K562 (cell line): ENCODE results near the gene YTHDF1. TPM values are rescaled to one million over a fixed set of nuclear protein-coding genes. Genes with fewer than 3 reads are reported as not detected.
A peak's percentile ranks its signal among the peaks of the same experiment; 100 is the strongest.

ENCODE experiments used
- ATAC-seq: fragments of 200-7000 bp; cut with Tn5 transposase; 3 replicates; pipeline ENCODE4 v1.9.1; 2020; ENCODE audit warnings: moderate library complexity
- BruUV-seq: library from RNA; stranded (reverse); fragments of 400-500 nt; replicated peaks from 2 replicates; lab custom pipeline; 2021; lab: Mats Ljungman, UMichigan
- CTCF ChIA-PET: fragments of 300-600 bp; formaldehyde crosslinking; extraction: SDS; loops from one replicate; lab custom pipeline; 2021; ENCODE audit warnings: low intra/inter-chr PET ratio; lab: Yijun Ruan, JAX
- POLR2A ChIA-PET: fragments of 300-600, 350-650 bp; sonication (Branson Sonifier 250); formaldehyde crosslinking; extraction: SDS; loops from one replicate; lab custom pipeline; 2021; ENCODE audit warnings: antibody characterized with exemption, inconsistent platforms; lab: Yijun Ruan, JAX
- DNase-seq, 4 experiments: peaks; one replicate each; pipeline versions ENCODE4 v3.0.0 to v3.0.0-alpha.2; 2011 to 2018; ENCODE audit warnings: low spot score in 3 of 4, mixed read lengths in 3 of 4; ENCODE audit errors: extremely low read depth in 1 of 4
- FAIRE-seq: peaks from 2 replicates; lab custom pipeline; 2011; peaks lifted over from hg19 to GRCh38; lab: Jason Lieb, UNC
- H2AFZ ChIP-seq: 2 replicates; pipeline ENCODE4 v1.6.0; 2011; ENCODE audit warnings: low read depth, low read length, control low read depth, inconsistent platforms
- H3K27ac ChIP-seq: fragments of 200-600 bp; 3 replicates; pipeline ENCODE4 v1.8.0; 2011; ENCODE audit warnings: low read depth, mild to moderate bottlenecking, control low read depth, inconsistent platforms, low read length, moderate library complexity, mixed read lengths; ENCODE audit errors: extremely low read depth
- H3K27me3 ChIP-seq, 2 experiments: fragments of 300-600 bp in 1 of 2; 2 replicates in 1 of 2; 3 replicates in 1 of 2; pipeline versions ENCODE4 v1.6.0 to v1.8.0; 2011; ENCODE audit warnings: inconsistent platforms in 2 of 2, low read length in 2 of 2, mild to moderate bottlenecking in 1 of 2, mixed read lengths in 1 of 2, moderate library complexity in 1 of 2; ENCODE audit not compliant: control insufficient read depth in 2 of 2, insufficient read depth in 2 of 2
- H3K36me3 ChIP-seq: fragments of 300-600 bp; 3 replicates; pipeline ENCODE4 v1.8.0; 2011; ENCODE audit warnings: mild to moderate bottlenecking, low read length, inconsistent platforms; ENCODE audit not compliant: control insufficient read depth, insufficient read depth
- H3K4me1 ChIP-seq, 2 experiments: fragments of 200-600 bp in 1 of 2; replicated peaks in 1 of 2; 2 replicates in 1 of 2; 3 replicates in 1 of 2; pipeline versions ENCODE4 v1.5.1 to v1.8.0; 2011; ENCODE audit warnings: inconsistent platforms in 2 of 2, low read length in 2 of 2, mild to moderate bottlenecking in 1 of 2, mixed read lengths in 1 of 2, moderate library complexity in 1 of 2; ENCODE audit not compliant: control insufficient read depth in 2 of 2, insufficient read depth in 2 of 2
- H3K4me2 ChIP-seq: 2 replicates; pipeline ENCODE4 v1.6.1; 2011; ENCODE audit warnings: low read length, control low read depth, inconsistent platforms, mixed read lengths; ENCODE audit not compliant: insufficient read depth
- H3K4me3 ChIP-seq: fragments of 200-600 bp; sonication (generic), shearing (Covaris generic); 2 replicates; pipeline ENCODE4 v1.5.1; 2016; ENCODE audit warnings: control low read depth, inconsistent platforms
- H3K79me2 ChIP-seq: fragments of 200-600 bp; 3 replicates; pipeline ENCODE4 v1.8.0; 2011; ENCODE audit warnings: low read length, inconsistent platforms; ENCODE audit not compliant: control insufficient read depth, insufficient read depth
- H3K9ac ChIP-seq, 2 experiments: 2 replicates each; pipeline versions ENCODE4 v1.6.0 to v1.6.1; 2011; ENCODE audit warnings: low read depth in 2 of 2, low read length in 2 of 2, control low read depth in 1 of 2, inconsistent platforms in 1 of 2, mild to moderate bottlenecking in 1 of 2, mixed read lengths in 1 of 2; ENCODE audit not compliant: insufficient read depth in 1 of 2
- H3K9me1 ChIP-seq: one replicate; pipeline ENCODE4 v1.6.0; 2011; ENCODE audit warnings: inconsistent platforms, mild to moderate bottlenecking, low read length, moderate library complexity; ENCODE audit not compliant: control insufficient read depth, insufficient read depth
- H3K9me3 ChIP-seq: replicated peaks from 2 replicates; pipeline ENCODE4 v1.5.1; 2011; ENCODE audit warnings: low read depth, low read length, inconsistent platforms; ENCODE audit not compliant: control insufficient read depth, insufficient read depth
- H4K20me1 ChIP-seq: replicated peaks from 2 replicates; pipeline ENCODE4 v1.6.1; 2011; ENCODE audit warnings: low read length, inconsistent platforms, mixed read lengths; ENCODE audit not compliant: control insufficient read depth, insufficient read depth
- ESRRB ChIP-seq: fragments of 250-450 bp; sonication (Bioruptor Pico); IDR thresholded peaks from 2 replicates; pipeline ENCODE4 v1.5.0; 2020; ENCODE audit warnings: mild to moderate bottlenecking, moderate library complexity, borderline replicate concordance
- NCOA2 ChIP-seq, 2 experiments: fragments of 450-650 bp; IDR thresholded peaks; 2 replicates each; pipeline ENCODE4 v1.6.1; 2018; ENCODE audit warnings: mild to moderate bottlenecking in 2 of 2, moderate library complexity in 1 of 2; ENCODE audit not compliant: partially characterized antibody in 2 of 2
- NCOA4 ChIP-seq: fragments of 450-650 bp; IDR thresholded peaks from 2 replicates; pipeline ENCODE4 v1.6.1; 2018; ENCODE audit warnings: mild to moderate bottlenecking; ENCODE audit not compliant: partially characterized antibody
- NFATC3 ChIP-seq: fragments of 450-650 bp; IDR thresholded peaks from 2 replicates; pipeline ENCODE4 v1.6.1; 2017; ENCODE audit warnings: mild to moderate bottlenecking
- RBM15 ChIP-seq: fragments of 200-400 bp; formaldehyde crosslinking; IDR thresholded peaks from 2 replicates; pipeline ENCODE4 v1.6.1; 2018; ENCODE audit warnings: mild to moderate bottlenecking, low read length, moderate library complexity; ENCODE audit not compliant: insufficient read depth
- SMC3 ChIP-seq: conservative IDR thresholded peaks from 2 replicates; pipeline ENCODE4 v1.6.1; 2011; ENCODE audit warnings: low read depth, low read length, improper control_type of control experiment; ENCODE audit not compliant: insufficient read depth
- TBP ChIP-seq: optimal IDR thresholded peaks from 2 replicates; pipeline ENCODE3; 2011; ENCODE audit warnings: low read depth, low read length, improper control_type of control experiment
- ZNF324 ChIP-seq: fragments of 250-450 bp; sonication (Bioruptor Pico); IDR thresholded peaks from 2 replicates; pipeline ENCODE4 v1.4.0; 2020; ENCODE audit warnings: mild to moderate bottlenecking
- WGBS: fragments of 100-300 bp; shearing (Covaris generic); methylation state at CpG from one replicate; pipeline ENCODE4 v1.1.6; 2016; ENCODE audit warnings: low coverage, mixed read lengths; ENCODE audit not compliant: insufficient coverage; ENCODE audit errors: missing lambda C conversion rate; 5-methylcytosine and 5-hydroxymethylcytosine counted together
- in situ Hi-C: fragments of 300-500 bp; cut with MboI; formaldehyde crosslinking; loops from 4 replicates; pipeline ENCODE4 v1.15.0; 2018; ENCODE audit warnings: inconsistent platforms, mixed read lengths
- intact Hi-C: fragments of 100-400 bp; cut with micrococcal nuclease; formaldehyde crosslinking; loops from 2 replicates; pipeline ENCODE4 v1.14.2; 2022
- polyA plus RNA-seq, 8 experiments: library from polyadenylated mRNA; depleted of rRNA in 4 of 8; stranded (reverse) in 5 of 8; unstranded in 3 of 8; fragments of >200 nt; fragmentation: Nextera tagmentation in 2 of 8; fragmentation: Illumina TruSeq in 1 of 8; extraction: Ambion mirVana in 2 of 8; extraction: Trizol in 1 of 8; gene quantifications; 2 replicates each; pipeline versions ENCODE4 v1.2.1 to v1.2.3, GENCODE V29; 2011 to 2014; ENCODE audit warnings: inconsistent platforms in 1 of 8, missing spikeins in 1 of 8
- total RNA-seq, 7 experiments: library from RNA; depleted of rRNA in 6 of 7; stranded (reverse); fragments of >200 nt in 6 of 7; fragmentation: Illumina TruSeq in 2 of 7; extraction: Trizol in 2 of 7; gene quantifications; 2 replicates each; pipeline versions ENCODE4 v1.2.1 to v1.2.3, GENCODE V29; 2011 to 2021; ENCODE audit warnings: low replicate concordance in 1 of 7

YTHDF1 gene
- total and polyA plus RNA-seq, 9 of the 15 experiments (the other 6 are each of a cell fraction or from before 2014, with no cell fraction given) = 10.1 to 42.4 (median 27.8) TPM

GRCh38 chr20:63251350-63251749 is 35.4 kb upstream of the YTHDF1 start (continued):
- 0 out of 2 replicates have a peak, but pooled peaks have one; percentile 12 for TF ChIP-seq SMC3

GRCh38 chr20:63249891-63250290 is 34.0 kb upstream of the YTHDF1 start:
- H3K27ac ChIP-seq = no peak overlapping the region
- no peak overlapping the region for H3K9ac ChIP-seq
- no peaks in the 10 kb centered on the region for H3K9me1 ChIP-seq
- ChIA-PET CTCF (interaction anchor here (0.8 kb wide), 1 partner anchor 194 kb away, joined by 3 read pairs; no protein-coding TSS in a partner anchor), POLR2A (no interaction called here)
- DNase-seq (no peak), FAIRE-seq (no peak), ATAC-seq (no peak)
- no peaks in the 10 kb centered on the region for H3K9me3 ChIP-seq
- intact Hi-C loops = no loop called here
- H4K20me1 ChIP-seq = peaks cover 23% of the 10 kb centered on the region
- BruUV-seq = no TSS peak
- H3K4me1 ChIP-seq = peaks cover 0 to 41% of the 10 kb centered on the region in 2 experiments; a peak in 2 of 5 replicates
- H2AFZ ChIP-seq = no peak overlapping the region
- no peak for TF ChIP-seq TBP
- no peak for TF ChIP-seq ZNF324 (CRISPR knock-in tag)
- TF ChIP-seq NCOA4 = no peak
- TF ChIP-seq NCOA2 (IDR thresholded peaks at IDR 0.05; ENCODE audit: partially characterized antibody in 2 of 2) = no peak
- TF ChIP-seq ESRRB = no peak
- no peak for TF ChIP-seq NFATC3
- TF ChIP-seq RBM15 = no peak
- no peaks in the 10 kb centered on the region for H3K79me2 ChIP-seq
- no peak overlapping the region for H3K4me3 ChIP-seq
- 13% methylated on average over 15 of the region's 15 CpGs for WGBS
- no peak overlapping the region for H3K4me2 ChIP-seq
- H3K36me3 ChIP-seq = no peaks in the 10 kb centered on the region
- in situ Hi-C loops = no loop called here
- H3K27me3 ChIP-seq = peaks cover 27 to 75% of the 10 kb centered on the region in 2 experiments; a peak in 4 of 5 replicates
